ENCODE measurements around the gene GTF3C5.

Gene GTF3C5

GRCh38 chr9:133098104-133098754 is 67.4 kb downstream of the GTF3C5 start:
- DNase-seq, result no peak

- DNase-seq, result no peak
Observed at GRCh38 chr9:133098871-133099270, 68.1 kb downstream of the GTF3C5 start.

- DNase-seq, result no peak
Observed at GRCh38 chr9:133099726-133100505, 69.1 kb downstream of the GTF3C5 start.

- DNase-seq, result no peak
Observed at GRCh38 chr9:133100506-133101355, 69.9 kb downstream of the GTF3C5 start.

- DNase-seq, result no peak
Observed at GRCh38 chr9:133101356-133102189, 70.8 kb downstream of the GTF3C5 start.

- DNase-seq, result no peak
Observed at GRCh38 chr9:133102190-133103021, 71.6 kb downstream of the GTF3C5 start.

GRCh38 chr9:133103183-133103986 is 72.6 kb downstream of the GTF3C5 start:
- no peak for DNase-seq

GRCh38 chr9:133103987-133104505 is 73.2 kb downstream of the GTF3C5 start:
- DNase-seq, result no peak

- DNase-seq, result no peak
Observed at GRCh38 chr9:133104718-133105460, 74.1 kb downstream of the GTF3C5 start.

- DNase-seq, result no peak
Observed at GRCh38 chr9:133105461-133105770, 74.6 kb downstream of the GTF3C5 start.

GRCh38 chr9:133106511-133107244 is 75.9 kb downstream of the GTF3C5 start:
- no peak for DNase-seq

- no peak for DNase-seq
Observed at GRCh38 chr9:133107245-133107722, 76.5 kb downstream of the GTF3C5 start.
